ENCODE measurements around the gene ITPR3.

ITPR3 gene

DNA sequence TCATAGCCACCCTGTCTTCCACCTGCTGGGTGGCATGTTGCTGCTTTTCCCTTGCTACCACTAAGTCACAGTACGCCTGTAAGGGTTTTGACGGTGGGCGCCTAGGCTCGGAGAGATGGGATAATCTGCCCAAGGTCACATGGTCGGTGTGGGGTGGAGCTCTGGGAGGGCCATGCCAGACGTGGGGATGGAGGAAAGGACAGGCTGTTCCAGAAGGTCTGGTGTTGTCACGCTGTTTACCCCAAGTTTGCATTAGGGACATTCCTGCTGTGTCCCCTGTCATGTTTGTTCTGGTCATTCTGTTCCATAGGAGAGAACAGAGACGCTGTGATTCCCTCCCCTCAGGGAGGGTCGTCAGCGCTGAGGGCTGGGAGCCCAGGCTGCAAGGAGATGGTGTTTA lies 109.5 kb downstream of the ITPR3 start:
- TF ChIP-seq, protein P1, sequence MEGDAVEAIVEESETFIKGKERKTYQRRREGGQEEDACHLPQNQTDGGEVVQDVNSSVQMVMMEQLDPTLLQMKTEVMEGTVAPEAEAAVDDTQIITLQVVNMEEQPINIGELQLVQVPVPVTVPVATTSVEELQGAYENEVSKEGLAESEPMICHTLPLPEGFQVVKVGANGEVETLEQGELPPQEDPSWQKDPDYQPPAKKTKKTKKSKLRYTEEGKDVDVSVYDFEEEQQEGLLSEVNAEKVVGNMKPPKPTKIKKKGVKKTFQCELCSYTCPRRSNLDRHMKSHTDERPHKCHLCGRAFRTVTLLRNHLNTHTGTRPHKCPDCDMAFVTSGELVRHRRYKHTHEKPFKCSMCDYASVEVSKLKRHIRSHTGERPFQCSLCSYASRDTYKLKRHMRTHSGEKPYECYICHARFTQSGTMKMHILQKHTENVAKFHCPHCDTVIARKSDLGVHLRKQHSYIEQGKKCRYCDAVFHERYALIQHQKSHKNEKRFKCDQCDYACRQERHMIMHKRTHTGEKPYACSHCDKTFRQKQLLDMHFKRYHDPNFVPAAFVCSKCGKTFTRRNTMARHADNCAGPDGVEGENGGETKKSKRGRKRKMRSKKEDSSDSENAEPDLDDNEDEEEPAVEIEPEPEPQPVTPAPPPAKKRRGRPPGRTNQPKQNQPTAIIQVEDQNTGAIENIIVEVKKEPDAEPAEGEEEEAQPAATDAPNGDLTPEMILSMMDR (IDR thresholded peaks at IDR 0.05; ENCODE audit: insufficient read depth, low read depth, low read length, missing control alignments) = no peak

DNA sequence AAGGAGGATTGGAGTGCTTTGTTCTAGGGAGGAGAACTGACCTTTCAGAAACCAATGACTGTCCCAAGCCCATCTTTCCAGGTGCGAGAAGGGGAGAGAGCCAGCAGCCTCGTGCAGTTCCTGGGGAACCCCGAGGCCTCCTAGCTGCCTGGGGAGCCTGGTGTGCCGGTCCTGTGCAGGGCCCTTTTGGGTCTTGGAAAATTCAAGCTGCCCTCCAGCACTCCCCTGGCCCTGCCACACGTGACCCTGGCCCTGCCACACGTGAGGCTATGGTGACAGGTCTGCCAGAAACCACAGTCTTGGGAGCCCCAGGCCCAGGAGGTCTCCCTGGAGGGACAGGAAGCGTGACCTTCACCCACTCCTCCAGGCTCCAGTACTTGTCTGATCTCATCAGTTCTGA lies 109.9 kb downstream of the ITPR3 start:
- DNase-seq (ENCODE audit: low read depth) = no peak
- H3K4me3 ChIP-seq (ENCODE audit: low read depth, low read length) = no peak overlapping the region
- TF ChIP-seq, protein P1 (IDR thresholded peaks at IDR 0.05; ENCODE audit: insufficient read depth, low read depth, low read length, missing control alignments) = no peak

More for the DNA sequence above, 109.5 kb downstream of the ITPR3 start:
- DNase-seq (ENCODE audit: low read depth) = no peak
- H3K4me3 ChIP-seq (ENCODE audit: low read depth, low read length) = no peak overlapping the region

DNA sequence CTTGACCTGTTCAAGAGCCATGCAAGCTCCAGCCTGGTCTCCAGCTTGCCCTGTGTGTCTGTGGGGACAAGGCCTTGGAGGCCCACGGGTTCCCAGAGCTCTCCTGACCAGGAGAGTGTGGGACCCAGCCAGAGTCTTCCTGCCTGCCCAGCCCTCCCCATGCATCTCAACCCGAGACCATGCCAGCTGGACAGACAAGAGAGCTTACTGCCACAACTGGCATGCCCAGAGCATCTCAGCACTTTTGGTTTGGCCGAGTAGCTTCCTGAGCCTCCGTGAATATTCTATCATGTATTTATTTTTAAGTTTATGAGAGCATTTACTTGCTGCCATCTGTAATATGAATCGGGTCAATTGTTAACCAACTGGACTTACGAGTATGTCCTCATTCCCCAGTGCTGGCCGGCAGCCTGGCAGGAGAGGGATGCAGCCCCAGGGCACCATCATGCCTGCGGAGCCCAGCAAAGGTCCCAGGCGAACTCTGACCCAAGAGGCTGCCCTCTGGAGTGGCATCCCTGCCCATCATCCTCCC lies 110.7 kb downstream of the ITPR3 start:
- TF ChIP-seq, protein P1 (IDR thresholded peaks at IDR 0.05; ENCODE audit: insufficient read depth, low read depth, low read length, missing control alignments) = no peak
- DNase-seq (ENCODE audit: low read depth) = no peak
- H3K4me3 ChIP-seq (ENCODE audit: low read depth, low read length) = no peak overlapping the region

DNA sequence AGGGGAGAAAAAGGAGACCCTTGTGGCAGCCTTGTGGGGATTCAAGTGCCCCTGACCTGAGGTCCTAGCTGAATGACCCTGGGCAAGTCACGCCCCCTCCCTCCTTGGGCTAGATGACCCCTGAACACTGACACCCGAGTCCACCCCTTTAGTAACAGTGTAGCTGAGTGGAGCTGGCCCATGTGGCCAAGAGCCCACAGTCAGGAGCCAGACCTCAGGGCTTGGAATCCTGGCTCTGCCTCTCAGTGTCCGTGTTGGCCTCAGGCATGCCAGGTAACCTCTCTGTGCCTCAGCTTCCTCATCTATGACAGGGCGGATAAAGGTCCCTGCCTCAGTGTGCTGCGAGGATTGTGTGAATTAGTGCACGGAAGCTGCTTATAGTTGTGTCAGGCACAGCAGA lies 111.3 kb downstream of the ITPR3 start:
- TF ChIP-seq, protein P1 (IDR thresholded peaks at IDR 0.05; ENCODE audit: insufficient read depth, low read depth, low read length, missing control alignments) = no peak
- DNase-seq (ENCODE audit: low read depth) = no peak
- H3K4me3 ChIP-seq (ENCODE audit: low read depth, low read length) = no peak overlapping the region

DNA sequence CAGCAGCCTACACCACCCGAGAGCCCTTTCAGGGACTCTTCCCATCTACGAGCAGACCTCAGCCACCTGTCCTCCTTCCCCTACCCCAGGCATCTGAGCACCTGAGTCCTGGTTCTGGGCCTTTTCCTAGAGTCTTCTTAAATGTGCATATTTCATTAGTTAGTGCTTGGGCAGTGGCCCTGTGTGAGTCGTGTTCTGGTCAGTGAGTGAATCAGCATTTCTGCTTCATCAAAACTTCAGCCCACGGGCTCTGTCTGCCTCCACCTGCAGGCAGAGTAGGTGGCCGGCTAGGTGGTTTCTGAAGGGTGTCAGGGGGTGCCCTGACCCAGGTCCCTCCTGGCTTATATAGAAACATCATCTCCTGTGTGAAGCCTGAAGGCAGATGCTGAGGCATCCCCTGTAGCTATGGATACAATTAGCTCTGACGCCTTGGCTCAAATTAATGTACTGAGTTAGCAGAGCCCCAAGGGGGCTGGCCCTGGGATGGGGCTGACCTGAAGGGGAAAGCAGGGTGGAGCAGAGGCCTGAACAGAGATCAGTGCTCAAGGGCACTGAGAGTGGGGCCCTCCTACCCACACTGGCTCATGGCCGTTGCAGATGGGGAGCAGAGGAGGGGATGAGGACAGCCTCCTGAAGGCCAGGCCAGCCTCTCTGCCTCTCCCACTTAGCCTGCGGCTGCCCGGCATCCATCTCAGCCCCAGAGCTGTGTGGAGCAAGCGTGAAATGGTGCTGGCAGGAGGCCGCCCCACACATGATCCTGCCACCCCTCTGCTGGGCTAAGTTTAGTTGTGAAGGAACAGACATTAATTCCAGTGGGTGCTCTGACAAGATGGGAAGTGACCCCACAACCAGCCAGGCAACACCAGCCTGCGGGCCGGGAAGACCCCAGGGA lies 111.9 kb downstream of the ITPR3 start:
- TF ChIP-seq, protein P1 (IDR thresholded peaks at IDR 0.05; ENCODE audit: insufficient read depth, low read depth, low read length, missing control alignments) = no peak
- DNase-seq (ENCODE audit: low read depth) = no peak
- H3K4me3 ChIP-seq (ENCODE audit: low read depth, low read length) = no peak overlapping the region

DNA sequence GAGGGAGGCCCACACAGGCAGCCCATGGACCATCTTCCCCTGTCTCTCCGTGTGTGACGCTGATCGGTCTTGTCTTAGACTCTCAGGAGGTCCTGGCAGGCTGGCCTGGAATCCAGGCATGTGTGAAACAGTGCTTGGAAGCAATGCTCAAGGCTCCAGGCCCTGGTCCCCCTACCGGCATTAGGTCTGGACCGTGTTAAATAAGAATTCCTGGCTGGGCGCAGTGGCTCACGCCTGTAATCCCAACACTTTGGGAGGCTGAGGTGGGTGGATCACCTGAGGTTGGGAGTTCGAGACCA lies 112.5 kb downstream of the ITPR3 start:
- DNase-seq (ENCODE audit: low read depth) = no peak
- TF ChIP-seq, protein P1 (IDR thresholded peaks at IDR 0.05; ENCODE audit: insufficient read depth, low read depth, low read length, missing control alignments) = no peak
- no peak overlapping the region for H3K4me3 ChIP-seq (ENCODE audit: low read depth, low read length)

All from GM12865 (cell line).